PC-3 (cell line): ENCODE measurements around the gene ZNF641.

ENCODE experiments used
- CTCF ChIP-seq: fragments of 300-600 bp; sonication (generic); conservative IDR thresholded peaks from 2 replicates; pipeline ENCODE4 v1.5.1; 2017; ENCODE audit warnings: antibody characterized with exemption, low read depth, mild to moderate bottlenecking, low read length
- EZH2 ChIP-seq: fragments of 300-600 bp; sonication (generic); IDR thresholded peaks from one replicate; pipeline ENCODE4 v1.6.1; 2017; ENCODE audit warnings: antibody characterized with exemption, mild to moderate bottlenecking, low read length; ENCODE audit not compliant: unreplicated experiment
- EZH2phosphoT487 ChIP-seq: fragments of 300-600 bp; sonication (generic); IDR thresholded peaks from 2 replicates; pipeline ENCODE4 v1.6.1; 2018; ENCODE audit warnings: mild to moderate bottlenecking, antibody characterized with exemption, low read length, borderline replicate concordance

DNA sequence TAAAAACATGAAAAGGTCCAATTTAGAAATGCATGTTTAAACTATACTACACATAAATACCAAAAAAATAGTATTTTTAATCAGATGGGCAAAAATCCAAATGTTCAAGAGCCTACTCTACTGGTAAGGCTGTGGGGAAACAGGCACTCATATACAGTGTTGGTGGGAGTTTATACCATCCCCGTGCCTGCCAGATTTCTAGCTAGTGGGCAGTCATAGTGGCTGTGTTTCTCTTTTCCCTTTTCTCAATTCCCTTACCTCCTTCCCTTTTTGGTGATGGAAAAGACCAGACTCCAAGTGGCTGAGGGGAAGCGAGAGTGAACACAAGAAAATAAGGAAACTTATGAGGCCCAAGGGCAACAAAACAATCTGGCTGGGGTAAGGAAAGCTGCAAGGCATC is 14.7 kb downstream of the ZNF641 start:
- TF ChIP-seq CTCF (no peak), EZH2phosphoT487 (no peak), EZH2 (no peak)
